GM19467 (cell line): Measurements from ENCODE around the gene FNDC11.
"Not testable (repeated sequence)": the region's sequence is repeated elsewhere in the genome, so short reads cannot be mapped to it uniquely, and the experiment has no call there.

Experiments
- ATAC-seq: cut with Tn5 transposase; IDR thresholded peaks from one replicate; pipeline ENCODE4 v1.9.1; 2021; ENCODE audit warnings: mild to moderate bottlenecking, moderate library complexity; ENCODE audit not compliant: unreplicated experiment

FNDC11 gene

GRCh38 chr20:63553933-63554290 is at the start of gene FNDC11:
Gene FNDC11 (plus strand): TSS chr20:63554159. CDS start chr20:63555664, 1,505 bp downstream.
- ATAC-seq: no peak

GRCh38 chr20:63504642-63505041 is 49.3 kb upstream of the FNDC11 start:
- ATAC-seq: no peak

- ATAC-seq: no peak
Measured at GRCh38 chr20:63505281-63505680, 48.7 kb upstream of the FNDC11 start.

GRCh38 chr20:63505723-63506122 is 48.2 kb upstream of the FNDC11 start:
- no peak for ATAC-seq

GRCh38 chr20:63507083-63507743 is 46.7 kb upstream of the FNDC11 start:
- no peak for ATAC-seq

GRCh38 chr20:63508072-63508768 is 45.7 kb upstream of the FNDC11 start:
- ATAC-seq: no peak

GRCh38 chr20:63509088-63509564 is 44.8 kb upstream of the FNDC11 start:
- ATAC-seq: no peak

- ATAC-seq: no peak
Measured at GRCh38 chr20:63513207-63513606, 40.8 kb upstream of the FNDC11 start.

GRCh38 chr20:63514520-63514919 is 39.4 kb upstream of the FNDC11 start:
- not testable (repeated sequence) for ATAC-seq

- ATAC-seq: no peak
Measured at GRCh38 chr20:63517376-63518309, 36.3 kb upstream of the FNDC11 start.

- ATAC-seq: no peak
Measured at GRCh38 chr20:63518351-63518861, 35.6 kb upstream of the FNDC11 start.

- ATAC-seq: no peak
Measured at GRCh38 chr20:63518946-63519667, 34.9 kb upstream of the FNDC11 start.

- peak; percentile 34 for ATAC-seq
Measured at GRCh38 chr20:63519668-63520503, 34.1 kb upstream of the FNDC11 start.

GRCh38 chr20:63520504-63520933 is 33.4 kb upstream of the FNDC11 start, which contains the start of gene PPDPF:
Gene PPDPF (plus strand): TSS chr20:63520765. CDS start chr20:63521309, 544 bp downstream.
- ATAC-seq: peak; percentile 55

GRCh38 chr20:63520934-63521601 is 32.9 kb upstream of the FNDC11 start:
- ATAC-seq: peak; percentile 34

GRCh38 chr20:63521602-63522001 is 32.4 kb upstream of the FNDC11 start:
- ATAC-seq: no peak

GRCh38 chr20:63522091-63522868 is 31.7 kb upstream of the FNDC11 start:
- ATAC-seq: no peak

GRCh38 chr20:63522981-63523611 is 30.9 kb upstream of the FNDC11 start:
- ATAC-seq: no peak
